ENCODE measurements around the gene RHBDF1. TPM values are rescaled to one million over a fixed set of nuclear protein-coding genes. Genes with fewer than 3 reads are reported as not detected.

RHBDF1 gene
- total RNA-seq, 2 donors from 2014 or later = 55.4 to 79.5 TPM

DNA sequence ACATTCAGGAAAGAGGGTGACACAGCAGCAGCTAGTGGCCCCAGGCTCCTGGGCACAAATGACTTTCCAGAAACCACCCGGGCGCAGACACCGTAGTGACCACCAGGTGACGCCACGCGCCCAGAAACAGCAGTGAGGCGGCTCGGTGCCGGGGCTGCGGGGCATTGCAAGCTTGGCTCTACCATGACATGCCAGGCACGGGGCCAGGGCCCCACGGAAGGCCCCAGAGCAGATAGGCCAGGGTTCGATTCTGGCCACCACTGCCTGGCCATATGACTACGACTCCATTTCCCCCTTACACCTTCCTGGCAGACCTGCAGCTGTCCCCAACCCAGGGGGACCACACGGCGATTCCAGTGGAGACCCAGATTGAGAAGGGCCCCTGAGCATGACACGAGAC lies 6.7 kb downstream of the RHBDF1 start:
- TF ChIP-seq POLR2AphosphoS5 (IDR thresholded peaks at IDR 0.05) (peak; percentile 70), POLR2A (IDR thresholded peaks at IDR 0.05) (no peak)
- TF ChIP-seq, protein P1, sequence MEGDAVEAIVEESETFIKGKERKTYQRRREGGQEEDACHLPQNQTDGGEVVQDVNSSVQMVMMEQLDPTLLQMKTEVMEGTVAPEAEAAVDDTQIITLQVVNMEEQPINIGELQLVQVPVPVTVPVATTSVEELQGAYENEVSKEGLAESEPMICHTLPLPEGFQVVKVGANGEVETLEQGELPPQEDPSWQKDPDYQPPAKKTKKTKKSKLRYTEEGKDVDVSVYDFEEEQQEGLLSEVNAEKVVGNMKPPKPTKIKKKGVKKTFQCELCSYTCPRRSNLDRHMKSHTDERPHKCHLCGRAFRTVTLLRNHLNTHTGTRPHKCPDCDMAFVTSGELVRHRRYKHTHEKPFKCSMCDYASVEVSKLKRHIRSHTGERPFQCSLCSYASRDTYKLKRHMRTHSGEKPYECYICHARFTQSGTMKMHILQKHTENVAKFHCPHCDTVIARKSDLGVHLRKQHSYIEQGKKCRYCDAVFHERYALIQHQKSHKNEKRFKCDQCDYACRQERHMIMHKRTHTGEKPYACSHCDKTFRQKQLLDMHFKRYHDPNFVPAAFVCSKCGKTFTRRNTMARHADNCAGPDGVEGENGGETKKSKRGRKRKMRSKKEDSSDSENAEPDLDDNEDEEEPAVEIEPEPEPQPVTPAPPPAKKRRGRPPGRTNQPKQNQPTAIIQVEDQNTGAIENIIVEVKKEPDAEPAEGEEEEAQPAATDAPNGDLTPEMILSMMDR (IDR thresholded peaks at IDR 0.05) = peak; percentile 86 to 98 (median 96)
- no peaks in the 10 kb centered on the region for H3K9me3 ChIP-seq
- H3K4me3 ChIP-seq = no peak overlapping the region
- peaks cover 10% of the 10 kb centered on the region for H3K4me1 ChIP-seq (replicated peaks)
- DNase-seq (ENCODE audit: low spot score) = peak; percentile 80
- no peaks in the 10 kb centered on the region for H3K27me3 ChIP-seq (replicated peaks; ENCODE audit: insufficient read depth)
- H3K27ac ChIP-seq = peak overlapping the region in 1 of 2 donors; percentile 18
- 17% methylated on average over 16 of the region's 17 CpGs for WGBS
- intact Hi-C loops (cut with DNase I) = loop anchor here (2.0 kb wide), 1 partner anchor 31 kb away; no protein-coding TSS in a partner anchor
- H3K36me3 ChIP-seq = peaks cover 4 to 30% of the 10 kb centered on the region in 2 donors

DNA sequence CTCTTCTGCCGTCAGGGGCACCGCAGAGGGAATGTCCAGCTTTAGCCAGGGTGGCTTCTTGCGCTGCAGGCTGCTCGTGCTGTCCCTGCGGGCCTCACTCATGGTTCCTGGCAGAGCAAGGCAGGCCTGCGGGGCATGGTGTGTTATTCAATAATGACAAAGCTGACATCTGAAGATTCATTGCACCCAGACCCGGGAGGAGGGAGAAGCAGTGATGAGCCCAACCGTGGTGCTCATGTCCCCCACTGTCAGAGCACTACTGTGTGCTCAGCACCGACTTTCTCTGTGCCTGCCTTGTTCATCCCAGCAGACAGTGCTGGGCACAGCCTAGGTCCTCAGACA lies 7.5 kb downstream of the RHBDF1 start:
- peaks cover 4 to 38% of the 10 kb centered on the region in 2 donors for H3K36me3 ChIP-seq
- intact Hi-C loops (cut with DNase I) = loop anchor here (2.0 kb wide), 1 partner anchor 32 kb away; no protein-coding TSS in a partner anchor
- no peak overlapping the region for H3K27ac ChIP-seq
- H3K27me3 ChIP-seq (replicated peaks; ENCODE audit: insufficient read depth) = no peaks in the 10 kb centered on the region
- no peak for TF ChIP-seq POLR2A (IDR thresholded peaks at IDR 0.05)
- no peak for TF ChIP-seq POLR2AphosphoS5 (IDR thresholded peaks at IDR 0.05)
- TF ChIP-seq, protein P1 (IDR thresholded peaks at IDR 0.05) = no peak
- no peak overlapping the region for H3K4me3 ChIP-seq
- H3K4me1 ChIP-seq (replicated peaks) = peaks cover 3% of the 10 kb centered on the region
- no peak for DNase-seq (ENCODE audit: low spot score)
- WGBS = 81% methylated on average over 9 of the region's 9 CpGs
- H3K9me3 ChIP-seq = no peaks in the 10 kb centered on the region

DNA sequence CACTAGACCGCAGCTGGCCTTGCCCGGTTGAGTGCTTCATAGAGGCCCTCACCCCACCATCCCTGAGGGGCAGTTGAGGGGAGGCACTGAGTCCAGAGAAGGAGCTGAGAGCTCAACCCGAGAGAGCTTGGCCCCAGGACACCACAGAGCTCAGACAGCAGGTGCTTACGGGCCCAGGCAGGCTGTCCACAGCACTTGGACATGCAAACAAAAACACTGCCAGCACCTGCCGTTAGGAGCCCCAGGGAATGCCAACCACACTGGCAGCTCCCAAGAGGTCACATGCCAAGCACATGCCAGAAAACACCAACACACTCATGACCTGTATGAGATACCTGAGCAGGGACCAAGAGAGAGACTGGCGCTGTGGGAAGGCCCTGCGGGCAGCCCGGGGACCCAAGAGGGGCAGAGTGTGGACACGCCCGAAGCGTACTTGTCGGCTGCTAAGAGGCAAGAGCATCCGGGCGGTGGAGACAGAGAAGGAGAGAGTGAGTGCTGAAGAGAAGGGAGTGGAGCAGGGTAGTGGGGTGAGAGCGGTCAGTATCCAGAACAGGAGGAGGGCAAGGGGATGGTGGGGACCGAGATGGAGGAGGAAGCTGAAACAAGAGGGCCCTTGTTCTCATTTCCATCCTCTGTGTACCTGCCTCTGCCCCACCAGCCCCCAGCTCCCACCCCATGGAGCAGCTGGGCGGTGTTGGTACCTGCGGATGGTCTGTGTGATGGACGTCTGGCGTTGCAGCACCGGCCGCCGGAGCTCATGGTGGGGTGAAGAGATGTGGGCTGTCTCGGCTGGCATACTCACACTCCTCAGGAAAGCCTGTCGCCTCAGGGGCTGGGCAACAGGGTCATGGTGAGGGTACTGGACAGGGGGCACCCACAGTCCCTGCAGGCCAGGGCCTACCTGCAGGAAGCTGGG lies 8.2 kb downstream of the RHBDF1 start:
- no peak for DNase-seq (ENCODE audit: low spot score)

DNA sequence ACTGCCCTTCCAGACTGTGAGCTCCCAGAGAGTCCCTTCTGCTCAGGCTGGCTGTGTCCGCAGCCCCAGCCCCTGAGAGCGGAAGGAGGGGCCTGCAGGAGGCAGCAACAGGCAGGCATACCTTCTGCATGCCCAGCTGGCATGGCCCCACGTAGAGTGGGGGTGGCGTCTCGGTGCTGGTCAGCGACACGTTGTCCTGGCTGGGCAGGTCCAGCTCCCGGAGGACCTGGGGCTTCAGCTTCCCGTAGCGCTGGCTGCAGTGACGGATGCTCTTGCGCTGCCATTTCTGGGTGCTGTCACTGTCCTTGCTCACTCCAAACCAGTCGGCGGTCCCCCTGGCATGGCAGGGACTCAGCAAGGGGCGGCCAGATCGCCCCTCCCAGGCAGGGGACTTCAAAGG lies 9.0 kb downstream of the RHBDF1 start:
- no peaks in the 10 kb centered on the region for H3K27me3 ChIP-seq (replicated peaks; ENCODE audit: insufficient read depth)
- H3K4me1 ChIP-seq (replicated peaks) = peaks cover 3% of the 10 kb centered on the region
- H3K4me3 ChIP-seq = no peak overlapping the region
- intact Hi-C loops (cut with DNase I) = no loop called here
- 95% methylated on average over 16 of the region's 16 CpGs for WGBS
- H3K36me3 ChIP-seq = peaks cover 4 to 51% of the 10 kb centered on the region in 2 donors
- no peaks in the 10 kb centered on the region for H3K9me3 ChIP-seq
- TF ChIP-seq POLR2A (IDR thresholded peaks at IDR 0.05) (no peak), POLR2AphosphoS5 (IDR thresholded peaks at IDR 0.05) (no peak)
- TF ChIP-seq, protein P1 (IDR thresholded peaks at IDR 0.05) = no peak
- H3K27ac ChIP-seq = no peak overlapping the region
- no peak for DNase-seq (ENCODE audit: low spot score)

More for the DNA sequence above, 8.2 kb downstream of the RHBDF1 start:
- Histone ChIP-seq H3K9me3 (no peaks in the 10 kb centered on the region), H3K27ac (no peak overlapping the region), H3K27me3 (replicated peaks; ENCODE audit: insufficient read depth) (no peaks in the 10 kb centered on the region), H3K4me1 (replicated peaks) (peaks cover 3% of the 10 kb centered on the region), H3K36me3 (peaks cover 4 to 45% of the 10 kb centered on the region in 2 donors), H3K4me3 (no peak overlapping the region)
- TF ChIP-seq POLR2A (IDR thresholded peaks at IDR 0.05) (no peak), POLR2AphosphoS5 (IDR thresholded peaks at IDR 0.05) (no peak)
- TF ChIP-seq, protein P1 (IDR thresholded peaks at IDR 0.05) = no peak
- WGBS = 82% methylated on average over 20 of the region's 25 CpGs
- intact Hi-C loops (cut with DNase I) = loop anchor here (2.0 kb wide), 1 partner anchor 33 kb away; no protein-coding TSS in a partner anchor

All from prostate gland (tissue), 2 donors.